ENCODE data around the gene HHATL. TPM values are rescaled to one million over a fixed set of nuclear protein-coding genes. Genes with fewer than 3 reads are reported as not detected.

Gene HHATL
- total and polyA plus RNA-seq, 9 donors, result 0.12 to 1.3 (median 0.52) TPM; not detected in 5

GRCh38 chr3:42685891-42686820 lies 16.4 kb downstream of the HHATL start:
- no peaks in the 10 kb centered on the region for H3K36me3 ChIP-seq
- DNase-seq, result peak in 1 of 5 donors; percentile 12
- H3K4me1 ChIP-seq (ENCODE audit: insufficient read depth), result peaks cover 3% of the 10 kb centered on the region
- H3K27me3 ChIP-seq, result no peaks in the 10 kb centered on the region
- H3K9me3 ChIP-seq, result no peaks in the 10 kb centered on the region
- no peak for TF ChIP-seq POLR2A (IDR thresholded peaks at IDR 0.05)
- TF ChIP-seq EP300 (IDR thresholded peaks at IDR 0.05), result no peak
- TF ChIP-seq CTCF (IDR thresholded peaks at IDR 0.05), result no peak
- 30 to 40% (median 37%) methylated on average over 78 to 80 of the region's 80 CpGs for WGBS, 3 donors
- H3K4me3 ChIP-seq, result no peak overlapping the region
- H3K27ac ChIP-seq, result no peak overlapping the region
- intact Hi-C loops (cut with DNase I), result no loop called here

- H3K4me3 ChIP-seq, result no peak within 1 kb of the TSS
- H3K27ac ChIP-seq, result no peak within 1 kb of the TSS
- TF ChIP-seq EP300 (IDR thresholded peaks at IDR 0.05), result no peak
- TF ChIP-seq CTCF (IDR thresholded peaks at IDR 0.05), result no peak
- TF ChIP-seq POLR2A (IDR thresholded peaks at IDR 0.05), result no peak
- intact Hi-C loops (cut with DNase I), result no loop called here
- no peaks in the 10 kb centered on the region for H3K36me3 ChIP-seq
- peak in 1 of 5 donors; percentile 6 for DNase-seq
- H3K9me3 ChIP-seq, result no peaks in the 10 kb centered on the region
- H3K4me1 ChIP-seq (ENCODE audit: insufficient read depth), result peaks cover 3% of the 10 kb centered on the region
- no peaks in the 10 kb centered on the region for H3K27me3 ChIP-seq
- 49 to 83% (median 51%) methylated on average over 12 to 34 of the region's 34 CpGs for WGBS, 3 donors
Measured at GRCh38 chr3:42685363-42685881, 17.2 kb downstream of the HHATL start, which contains the start of gene KLHL40. KLHL40 (plus strand) TSS chr3:42685537; CDS start chr3:42685619, 82 bp downstream.

GRCh38 chr3:42684632-42685362 lies 17.8 kb downstream of the HHATL start:
- Histone ChIP-seq H3K4me3 (no peak overlapping the region), H3K36me3 (no peaks in the 10 kb centered on the region), H3K4me1 (ENCODE audit: insufficient read depth) (peaks cover 3% of the 10 kb centered on the region), H3K27me3 (no peaks in the 10 kb centered on the region), H3K27ac (no peak overlapping the region), H3K9me3 (no peaks in the 10 kb centered on the region)
- TF ChIP-seq POLR2A (IDR thresholded peaks at IDR 0.05) (no peak), CTCF (IDR thresholded peaks at IDR 0.05) (no peak), EP300 (IDR thresholded peaks at IDR 0.05) (no peak)
- intact Hi-C loops (cut with DNase I), result no loop called here
- DNase-seq, result peak in 2 of 5 donors; percentile 0 to 6
- 86 to 92% (median 86%) methylated on average over 7 of the region's 7 CpGs for WGBS, 3 donors

GRCh38 chr3:42683875-42684598 lies 18.6 kb downstream of the HHATL start:
- no peak overlapping the region for H3K4me3 ChIP-seq
- peak in 2 of 5 donors; percentile 31 to 47 for DNase-seq
- H3K27me3 ChIP-seq, result no peaks in the 10 kb centered on the region
- intact Hi-C loops (cut with DNase I), result no loop called here
- 54 to 58% (median 58%) methylated on average over 10 of the region's 10 CpGs for WGBS, 3 donors
- H3K27ac ChIP-seq, result no peak overlapping the region
- no peaks in the 10 kb centered on the region for H3K9me3 ChIP-seq
- peaks cover 3% of the 10 kb centered on the region for H3K4me1 ChIP-seq (ENCODE audit: insufficient read depth)
- TF ChIP-seq CTCF (IDR thresholded peaks at IDR 0.05) (no peak), POLR2A (IDR thresholded peaks at IDR 0.05) (no peak), EP300 (IDR thresholded peaks at IDR 0.05) (no peak)
- H3K36me3 ChIP-seq, result no peaks in the 10 kb centered on the region

All from ovary (tissue), 9 donors.